ENCODE measurements around the gene IFNE. TPM values are rescaled to one million over a fixed set of nuclear protein-coding genes. Genes with fewer than 3 reads are reported as not detected.

Gene IFNE
- total RNA-seq, 4 donors from 2014 or later = 5.3 to 5.5 (median 5.3) TPM; not detected in 1

DNA sequence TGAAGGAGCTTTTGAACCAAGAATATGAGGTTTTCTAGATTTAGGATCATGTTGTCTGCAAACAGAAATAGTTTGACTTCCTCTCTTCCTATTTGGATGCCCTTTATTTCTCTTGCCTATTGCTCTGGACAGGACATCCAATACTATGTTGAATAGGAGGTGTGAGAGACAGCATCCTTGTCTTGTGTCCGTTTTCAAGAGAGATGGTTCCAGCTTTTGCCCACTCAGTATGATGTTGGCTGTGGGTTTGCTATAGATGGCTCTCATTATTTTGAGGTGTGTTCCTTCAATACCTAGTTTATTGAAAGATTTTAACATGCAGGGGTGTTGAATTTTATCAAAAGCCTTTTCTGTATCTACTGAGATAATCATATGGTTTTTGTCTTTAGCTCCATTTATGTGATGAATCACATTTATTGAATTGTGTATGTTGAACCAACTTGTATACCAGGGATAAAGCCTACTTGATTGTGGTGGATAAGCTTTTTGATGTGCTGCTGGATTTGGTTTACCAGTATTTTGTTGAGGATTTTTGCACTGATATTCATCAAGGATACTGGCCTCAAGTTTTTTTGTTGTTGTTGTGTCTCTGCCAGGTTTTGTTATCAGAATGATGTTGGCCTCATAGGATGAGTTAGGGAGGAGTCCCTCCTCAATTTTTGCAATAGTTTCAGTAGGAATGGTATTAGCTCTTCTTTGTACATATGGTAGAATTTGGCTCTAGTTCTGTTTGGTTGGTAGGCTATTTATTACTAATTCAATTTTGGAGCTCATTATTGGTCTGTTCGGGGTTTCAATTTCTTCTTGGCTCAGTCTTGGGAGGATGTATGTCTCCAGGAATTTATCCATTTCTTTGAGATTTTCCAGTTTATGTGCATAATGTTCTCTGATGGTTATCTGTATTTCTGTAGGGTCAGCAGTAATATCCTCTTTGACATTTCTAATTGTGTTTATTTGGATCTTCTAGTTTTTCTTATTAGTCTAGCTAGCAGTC lies 41.2 kb upstream of the IFNE start:
- H3K27me3 ChIP-seq = no peaks in the 10 kb centered on the region
- H3K4me3 ChIP-seq = no peak overlapping the region
- H3K27ac ChIP-seq = no peak overlapping the region
- TF ChIP-seq POLR2A (IDR thresholded peaks at IDR 0.05) = no peak
- H3K9me3 ChIP-seq = no peaks in the 10 kb centered on the region
- no peaks in the 10 kb centered on the region for H3K4me1 ChIP-seq
- no peak for DNase-seq
- peaks cover 0 to 9% (median 0%) of the 10 kb centered on the region in 3 donors for H3K36me3 ChIP-seq

DNA sequence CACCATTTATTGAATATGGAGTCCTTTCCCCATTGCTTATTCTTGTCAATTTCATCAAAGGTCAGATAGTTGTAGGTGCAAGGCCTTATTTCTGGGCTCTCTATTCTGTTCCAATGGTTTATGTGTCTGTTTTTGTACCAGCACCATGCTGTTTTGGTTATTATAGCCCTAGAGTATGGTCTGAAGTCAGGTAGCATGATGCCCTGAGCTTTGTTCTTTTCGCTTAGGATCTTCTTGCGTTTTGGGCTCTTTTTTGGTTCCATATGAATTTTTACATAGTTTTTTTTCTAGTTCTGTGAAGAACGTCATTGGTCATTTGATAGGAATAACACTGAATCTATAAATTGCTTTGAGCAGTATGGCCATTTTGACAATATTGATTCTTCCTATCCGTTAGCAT lies 40.2 kb upstream of the IFNE start:
- Histone ChIP-seq H3K4me3 (no peak overlapping the region), H3K27ac (no peak overlapping the region), H3K27me3 (no peaks in the 10 kb centered on the region), H3K9me3 (no peaks in the 10 kb centered on the region), H3K36me3 (no peaks in the 10 kb centered on the region), H3K4me1 (no peaks in the 10 kb centered on the region)
- DNase-seq = no peak
- TF ChIP-seq, protein P1, sequence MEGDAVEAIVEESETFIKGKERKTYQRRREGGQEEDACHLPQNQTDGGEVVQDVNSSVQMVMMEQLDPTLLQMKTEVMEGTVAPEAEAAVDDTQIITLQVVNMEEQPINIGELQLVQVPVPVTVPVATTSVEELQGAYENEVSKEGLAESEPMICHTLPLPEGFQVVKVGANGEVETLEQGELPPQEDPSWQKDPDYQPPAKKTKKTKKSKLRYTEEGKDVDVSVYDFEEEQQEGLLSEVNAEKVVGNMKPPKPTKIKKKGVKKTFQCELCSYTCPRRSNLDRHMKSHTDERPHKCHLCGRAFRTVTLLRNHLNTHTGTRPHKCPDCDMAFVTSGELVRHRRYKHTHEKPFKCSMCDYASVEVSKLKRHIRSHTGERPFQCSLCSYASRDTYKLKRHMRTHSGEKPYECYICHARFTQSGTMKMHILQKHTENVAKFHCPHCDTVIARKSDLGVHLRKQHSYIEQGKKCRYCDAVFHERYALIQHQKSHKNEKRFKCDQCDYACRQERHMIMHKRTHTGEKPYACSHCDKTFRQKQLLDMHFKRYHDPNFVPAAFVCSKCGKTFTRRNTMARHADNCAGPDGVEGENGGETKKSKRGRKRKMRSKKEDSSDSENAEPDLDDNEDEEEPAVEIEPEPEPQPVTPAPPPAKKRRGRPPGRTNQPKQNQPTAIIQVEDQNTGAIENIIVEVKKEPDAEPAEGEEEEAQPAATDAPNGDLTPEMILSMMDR (IDR thresholded peaks at IDR 0.05) = no peak
- no peak for TF ChIP-seq POLR2A (IDR thresholded peaks at IDR 0.05)

DNA sequence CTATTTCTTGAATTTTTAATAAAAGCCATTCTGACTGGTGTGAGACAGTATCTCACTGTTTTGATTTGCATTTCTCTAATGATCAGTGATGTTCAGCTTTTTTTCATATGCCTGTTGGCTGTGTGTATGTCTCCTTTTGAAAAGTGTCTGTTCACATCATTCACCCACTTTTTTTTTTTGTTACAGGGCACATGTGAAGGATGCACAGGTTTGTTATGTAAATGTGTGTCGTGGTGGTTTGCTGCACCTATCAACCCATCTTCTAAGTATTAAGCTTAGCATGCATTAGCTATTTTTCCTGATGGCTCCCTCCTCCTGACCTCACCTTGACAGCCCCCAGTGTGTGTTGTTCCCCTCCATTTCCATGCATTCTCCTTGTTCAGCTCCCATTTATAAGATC lies 39.3 kb upstream of the IFNE start:
- Histone ChIP-seq H3K4me3 (no peak overlapping the region), H3K36me3 (no peaks in the 10 kb centered on the region), H3K9me3 (no peaks in the 10 kb centered on the region), H3K27ac (no peak overlapping the region), H3K4me1 (no peaks in the 10 kb centered on the region), H3K27me3 (no peaks in the 10 kb centered on the region)
- no peak for DNase-seq
- TF ChIP-seq, protein P1 (IDR thresholded peaks at IDR 0.05) = no peak
- TF ChIP-seq POLR2A (IDR thresholded peaks at IDR 0.05) = no peak

DNA sequence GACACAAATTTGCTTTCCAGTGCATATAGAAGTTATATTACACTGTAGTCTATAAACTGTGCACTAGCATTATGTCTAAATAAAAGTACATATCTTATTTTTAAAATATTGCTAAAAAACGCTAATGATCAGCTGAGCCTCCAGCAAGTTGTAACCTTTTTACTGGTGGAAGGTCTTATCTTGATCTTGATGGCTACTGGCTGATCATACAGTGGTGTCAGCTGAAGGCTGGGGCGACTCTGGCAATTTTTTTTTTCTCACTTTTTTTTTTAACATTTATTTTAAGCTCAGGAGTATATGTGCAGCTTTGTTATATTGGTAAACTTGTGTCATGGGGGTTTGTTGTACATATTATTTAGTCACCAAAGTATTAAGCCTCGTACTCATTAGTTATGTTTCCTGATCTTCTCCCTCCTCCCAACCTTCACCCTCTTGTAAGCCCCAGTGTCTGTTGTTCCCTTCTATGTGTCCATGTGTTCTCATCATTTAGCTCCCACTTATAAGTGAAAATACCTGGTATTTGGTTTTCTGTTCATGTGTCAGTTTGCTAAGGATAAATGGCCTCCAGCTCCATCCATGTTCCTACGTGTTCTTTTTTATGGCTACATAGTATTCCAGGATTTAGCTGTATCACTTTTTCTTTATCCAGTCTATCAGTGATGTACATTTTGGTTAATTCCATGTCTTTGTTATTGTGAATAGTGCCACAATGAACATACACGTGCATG lies 38.6 kb upstream of the IFNE start:
- no peak for DNase-seq
- Histone ChIP-seq H3K9me3 (no peaks in the 10 kb centered on the region), H3K27me3 (no peaks in the 10 kb centered on the region), H3K27ac (no peak overlapping the region), H3K4me3 (no peak overlapping the region), H3K36me3 (no peaks in the 10 kb centered on the region), H3K4me1 (no peaks in the 10 kb centered on the region)
- TF ChIP-seq, protein P1 (IDR thresholded peaks at IDR 0.05) = no peak
- TF ChIP-seq POLR2A (IDR thresholded peaks at IDR 0.05) = no peak

DNA sequence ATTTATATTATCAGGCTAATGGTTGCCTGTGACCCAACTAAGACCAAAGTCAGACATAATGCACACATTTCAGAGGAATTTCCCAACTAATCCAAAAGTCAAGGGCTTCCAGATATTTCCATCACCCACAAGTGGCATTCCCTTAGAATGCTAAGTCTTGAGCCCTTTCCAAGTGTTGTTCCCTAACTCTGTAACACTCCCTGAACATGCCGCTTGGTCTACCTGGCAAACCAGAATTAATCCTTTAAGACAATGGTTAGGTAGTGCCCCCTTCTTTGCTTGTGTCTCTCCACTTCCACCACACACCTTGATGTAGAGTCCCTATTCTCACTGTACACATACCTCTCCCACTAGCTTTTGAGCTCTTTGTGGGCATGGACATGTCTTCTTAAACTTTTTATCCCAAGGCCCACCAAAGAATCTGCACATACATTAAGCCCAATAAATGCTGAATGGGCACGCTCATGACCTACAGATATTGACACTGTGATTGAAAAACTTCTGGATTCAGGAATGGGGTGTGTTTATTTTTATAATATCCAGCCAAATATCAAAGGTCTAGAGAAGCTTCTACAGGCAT lies 37.8 kb upstream of the IFNE start:
- no peak for DNase-seq
- no peaks in the 10 kb centered on the region for H3K27me3 ChIP-seq
- no peak overlapping the region for H3K4me3 ChIP-seq
- H3K4me1 ChIP-seq = no peaks in the 10 kb centered on the region
- H3K27ac ChIP-seq = no peak overlapping the region
- no peaks in the 10 kb centered on the region for H3K36me3 ChIP-seq
- no peak for TF ChIP-seq POLR2A (IDR thresholded peaks at IDR 0.05)
- TF ChIP-seq, protein P1 (IDR thresholded peaks at IDR 0.05) = no peak
- H3K9me3 ChIP-seq = no peaks in the 10 kb centered on the region

Measured in Peyer's patch (tissue), 4 donors.